Heart left ventricle (tissue), 13 donors: Measurements from ENCODE around the gene FRK.
"Not testable (repeated sequence)": the region's sequence is repeated elsewhere in the genome, so short reads cannot be mapped to it uniquely, and the experiment has no call there.

Experiments used
- CTCF ChIP-seq, 12 donors: fragments of 200-600 bp; sonication (generic) in 4 of 12; IDR thresholded peaks; one replicate each; pipeline versions ENCODE4 v1.5.0 to v1.8.0; 2018 to 2022; ENCODE audit warnings: antibody characterized with exemption in 12 of 12, mild to moderate bottlenecking in 5 of 12
- POLR2A ChIP-seq, 2 donors: fragments of 450-650 bp; IDR thresholded peaks; one replicate each; pipeline ENCODE4 v1.6.1; 2017; ENCODE audit warnings: antibody characterized with exemption in 2 of 2, mild to moderate bottlenecking in 2 of 2, moderate library complexity in 2 of 2
- donor health status: ischemic (EF 13 %, LVEDD 7.1; RV severe dilation, severe dysfunction).
- donor health status: DM: no; HTN: yes; CAD: no.
- donor health status: DM: no; HTN: no; CAD: no.
- donor health status: ischemic (EF 25% LVEDD 6.9; RV normal size, moderate dysfunction).
- donor health status: ischemic (EF 25% LVEDD 5.7; RV mildly dilated, moderate dysfunction).
- donor health status: ischemic (EF 35%, LVEDD 5.7; RV mildly dilated, moderate dysfunction).
- donor health status: nonischemic (EF 11% LVEDD 7.7; RV severe dilation, severe dysfunction).
- donor health status: DM: yes; HTN: yes; CAD: no.
- donor health status: PGD.
- donor health status: ischemic (EF 29% LVEDD 5.4; RV normal size, mild dysfunction).
- donor health status: nonischemic (EF 23%, LVEDD 6.1; RV moderate dilation, normal function).

- TF ChIP-seq CTCF, POLR2A (IDR thresholded peaks at IDR 0.05): not testable (repeated sequence)
Observed at GRCh38 chr6:116096048-116096759, 35.5 kb upstream of the FRK start.
